Tibial nerve (tissue), 3 donors: ENCODE data around the gene CNOT8.

Experiments
- CTCF ChIP-seq, 5 experiments: fragments of 200-600 bp in 3 of 5; fragments of 450-650 bp in 2 of 5; sonication (generic) in 3 of 5; IDR thresholded peaks; one replicate each; pipeline ENCODE4 v1.5.1; 2016 to 2019; ENCODE audit warnings: antibody characterized with exemption in 5 of 5, mild to moderate bottlenecking in 3 of 5, moderate library complexity in 2 of 5
- POLR2A ChIP-seq, 2 donors: fragments of 450-650 bp; IDR thresholded peaks; one replicate each; pipeline ENCODE4 v1.6.1; 2017; ENCODE audit warnings: antibody characterized with exemption in 2 of 2, mild to moderate bottlenecking in 2 of 2, moderate library complexity in 2 of 2

GRCh38 chr5:154815684-154816247, 42.7 kb upstream of the CNOT8 start:
- no peak for TF ChIP-seq CTCF (IDR thresholded peaks at IDR 0.05)
- TF ChIP-seq POLR2A (IDR thresholded peaks at IDR 0.05): no peak
